Mammary epithelial cell (primary cell): ENCODE data around the gene PRSS56.

Experiments
- CTCF ChIP-seq, 2 donors: IDR thresholded peaks in 1 of 2; conservative IDR thresholded peaks in 1 of 2; 2 replicates each; pipeline ENCODE4 v1.5.1; 2011 to 2012; ENCODE audit warnings: inconsistent platforms in 2 of 2, low read length in 2 of 2, mild to moderate bottlenecking in 2 of 2, control low read depth in 1 of 2, low read depth in 1 of 2; ENCODE audit not compliant: insufficient read depth in 1 of 2; ENCODE audit errors: extremely low read depth in 1 of 2
- EZH2 ChIP-seq: IDR thresholded peaks from 2 replicates; pipeline ENCODE4 v1.6.1; 2012; ENCODE audit warnings: low read length, inconsistent platforms, borderline replicate concordance

DNA sequence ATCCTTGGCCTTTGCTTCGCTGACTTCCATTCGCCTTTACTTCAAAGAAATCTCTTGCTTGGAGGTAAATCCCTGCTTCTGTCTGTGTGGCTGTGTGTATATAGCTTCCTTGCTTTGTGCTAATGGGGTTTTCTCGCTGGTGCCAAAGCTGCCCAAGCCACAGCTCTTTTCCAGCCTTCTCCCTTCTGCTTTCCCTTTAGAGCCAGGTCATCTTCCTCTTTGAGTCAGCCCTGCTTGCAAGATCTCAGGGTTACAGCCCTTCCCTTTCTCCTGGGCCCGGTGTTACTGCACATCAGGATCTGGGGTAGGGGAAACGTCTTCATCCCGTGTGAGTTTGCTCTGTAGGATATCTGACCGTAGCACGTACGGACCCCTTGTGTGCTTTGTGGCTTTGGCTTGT, 49.4 kb downstream of the PRSS56 start:
- TF ChIP-seq CTCF (conservative IDR thresholded peaks at IDR 0.05 in 1 of 2, IDR thresholded peaks at IDR 0.05 in 1 of 2; ENCODE audit: extremely low read depth in 1 of 2, insufficient read depth in 1 of 2, low read depth in 1 of 2, low read length in 2 of 2): no peak
- TF ChIP-seq EZH2: no peak
